ENCODE data around the gene LATS1.

The LATS1 gene

GRCh38 chr6:149733089-149733720, 15.3 kb upstream of the LATS1 start:
- Histone ChIP-seq H3K36me3 (ENCODE audit: insufficient read depth, low read length) (peaks cover 84% of the 10 kb centered on the region), H3K4me1 (ENCODE audit: insufficient read depth, low read length, severe bottlenecking) (no peaks in the 10 kb centered on the region), H3F3A (ENCODE audit: insufficient read depth, low read length) (no peaks in the 10 kb centered on the region), H3K79me2 (ENCODE audit: insufficient read depth, low read length) (no peaks in the 10 kb centered on the region), H3K9ac (ENCODE audit: low read length) (no peak overlapping the region), H3K27ac (ENCODE audit: low read depth, low read length, poor library complexity, severe bottlenecking) (no peak overlapping the region), H3K4me2 (ENCODE audit: low read length) (no peak overlapping the region), H3K9me2 (ENCODE audit: low read depth, low read length) (no peaks in the 10 kb centered on the region), H3K9me3 (ENCODE audit: low read length) (no peaks in the 10 kb centered on the region), H2AFZ (ENCODE audit: low read length) (no peak overlapping the region), H4K20me1 (ENCODE audit: insufficient read depth, low read length) (no peaks in the 10 kb centered on the region), H3K27me3 (ENCODE audit: insufficient read depth, low read length) (no peaks in the 10 kb centered on the region), H3K4me3 (ENCODE audit: low read depth, low read length, poor library complexity, severe bottlenecking) (no peak overlapping the region)
- TF ChIP-seq CTCF (IDR thresholded peaks at IDR 0.05; ENCODE audit: low read length) (no peak), EZH2 (IDR thresholded peaks at IDR 0.05; ENCODE audit: borderline replicate concordance, low read length) (no peak)

DNA sequence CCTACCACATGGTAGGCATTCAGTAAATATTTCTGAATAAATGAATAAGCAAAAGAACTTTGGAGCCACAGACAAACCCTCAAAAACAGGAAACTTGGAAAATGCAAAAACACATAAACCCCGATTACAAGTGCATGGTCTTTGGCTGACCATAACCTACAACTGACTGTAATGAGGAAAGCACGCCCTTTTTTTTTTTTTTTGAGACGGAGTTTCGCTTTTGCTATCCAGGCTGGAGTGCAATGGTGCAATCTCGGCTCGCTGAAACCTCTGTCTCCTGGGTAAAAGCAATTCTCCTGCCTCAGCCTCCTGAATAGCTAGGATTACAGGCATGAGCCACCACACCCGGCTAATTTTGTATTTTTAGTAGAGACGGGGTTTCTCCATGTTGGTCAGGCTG, 11.9 kb upstream of the LATS1 start:
- no peak overlapping the region for H3K27ac ChIP-seq (ENCODE audit: low read depth, low read length, poor library complexity, severe bottlenecking)
- no peaks in the 10 kb centered on the region for H3K4me1 ChIP-seq (ENCODE audit: insufficient read depth, low read length, severe bottlenecking)
- H2AFZ ChIP-seq (ENCODE audit: low read length), result no peak overlapping the region
- H3K4me2 ChIP-seq (ENCODE audit: low read length), result no peak overlapping the region
- H3K79me2 ChIP-seq (ENCODE audit: insufficient read depth, low read length), result no peaks in the 10 kb centered on the region
- no peaks in the 10 kb centered on the region for H3F3A ChIP-seq (ENCODE audit: insufficient read depth, low read length)
- H3K9ac ChIP-seq (ENCODE audit: low read length), result no peak overlapping the region
- H3K9me2 ChIP-seq (ENCODE audit: low read depth, low read length), result no peaks in the 10 kb centered on the region
- no peaks in the 10 kb centered on the region for H3K27me3 ChIP-seq (ENCODE audit: insufficient read depth, low read length)
- no peak overlapping the region for H3K4me3 ChIP-seq (ENCODE audit: low read depth, low read length, poor library complexity, severe bottlenecking)
- no peaks in the 10 kb centered on the region for H3K9me3 ChIP-seq (ENCODE audit: low read length)
- peaks cover 82% of the 10 kb centered on the region for H3K36me3 ChIP-seq (ENCODE audit: insufficient read depth, low read length)
- TF ChIP-seq EZH2 (IDR thresholded peaks at IDR 0.05; ENCODE audit: borderline replicate concordance, low read length) (no peak), CTCF (IDR thresholded peaks at IDR 0.05; ENCODE audit: low read length) (no peak)
- H4K20me1 ChIP-seq (ENCODE audit: insufficient read depth, low read length), result no peaks in the 10 kb centered on the region

GRCh38 chr6:149728499-149729234, 10.8 kb upstream of the LATS1 start:
- Histone ChIP-seq H3K36me3 (ENCODE audit: insufficient read depth, low read length) (peaks cover 85% of the 10 kb centered on the region), H3K4me3 (ENCODE audit: low read depth, low read length, poor library complexity, severe bottlenecking) (no peak overlapping the region), H3K4me2 (ENCODE audit: low read length) (no peak overlapping the region), H4K20me1 (ENCODE audit: insufficient read depth, low read length) (no peaks in the 10 kb centered on the region), H3K27ac (ENCODE audit: low read depth, low read length, poor library complexity, severe bottlenecking) (no peak overlapping the region), H2AFZ (ENCODE audit: low read length) (no peak overlapping the region), H3K9ac (ENCODE audit: low read length) (no peak overlapping the region), H3K9me2 (ENCODE audit: low read depth, low read length) (no peaks in the 10 kb centered on the region), H3F3A (ENCODE audit: insufficient read depth, low read length) (0 out of 2 replicates have a peak, but pooled peaks cover 3% of the 10 kb centered on the region), H3K9me3 (ENCODE audit: low read length) (no peaks in the 10 kb centered on the region), H3K4me1 (ENCODE audit: insufficient read depth, low read length, severe bottlenecking) (no peaks in the 10 kb centered on the region), H3K79me2 (ENCODE audit: insufficient read depth, low read length) (no peaks in the 10 kb centered on the region), H3K27me3 (ENCODE audit: insufficient read depth, low read length) (no peaks in the 10 kb centered on the region)
- no peak for TF ChIP-seq CTCF (IDR thresholded peaks at IDR 0.05; ENCODE audit: low read length)
- TF ChIP-seq EZH2 (IDR thresholded peaks at IDR 0.05; ENCODE audit: borderline replicate concordance, low read length), result no peak
